Measurements from ENCODE around the gene ATXN7.

- TF ChIP-seq CTCF (conservative IDR thresholded peaks at IDR 0.05; ENCODE audit: low read length) (no peak), EZH2phosphoT487 (IDR thresholded peaks at IDR 0.05; ENCODE audit: borderline replicate concordance, low read depth, low read length) (no peak)
These were observed 67.6 kb downstream of the ATXN7 start for GRCh38 chr3:63931290-63931689.

Measured in OCI-LY7 (cell line).